Measurements from ENCODE around the gene NLRP9. TPM values are rescaled to one million over a fixed set of nuclear protein-coding genes. Genes with fewer than 3 reads are reported as not detected.
A peak's percentile ranks its signal among the peaks of the same experiment; 100 is the strongest.

NLRP9 gene
- total and polyA plus RNA-seq, 5 donors: not detected

DNA sequence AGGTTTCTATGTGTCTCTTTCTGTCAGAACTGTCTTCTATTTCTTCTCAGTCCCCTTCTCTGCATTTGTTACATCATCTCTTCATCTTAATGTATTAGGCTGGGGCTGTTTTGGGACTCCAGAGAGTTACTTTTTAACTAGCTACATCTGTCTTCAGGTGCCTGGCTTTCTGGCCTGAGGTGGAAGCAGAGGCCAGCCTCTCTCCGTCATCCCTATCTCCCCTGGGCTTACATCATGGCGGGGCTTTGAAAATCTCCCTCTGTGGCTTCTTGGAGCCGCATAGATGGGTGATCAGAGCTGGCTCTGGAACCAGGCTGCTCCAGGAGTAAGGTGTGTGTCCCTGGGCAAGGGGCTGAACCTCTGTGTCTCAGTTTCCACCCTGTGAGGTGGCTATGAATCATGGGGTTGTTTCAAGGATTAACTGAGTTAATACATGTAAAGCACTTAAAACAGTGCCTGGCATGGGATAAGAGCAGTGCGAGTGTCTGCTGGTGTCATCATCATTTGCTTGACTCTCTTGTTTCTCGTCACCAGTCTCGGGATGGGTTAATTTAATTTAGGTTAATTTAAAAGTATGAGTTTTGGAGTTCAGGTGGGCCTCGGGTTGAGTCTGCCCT, 61.2 kb downstream of the NLRP9 start:
- H3K9me3 ChIP-seq (ENCODE audit: control insufficient read depth, low read length): no peaks in the 10 kb centered on the region
- H3K4me1 ChIP-seq (ENCODE audit: control insufficient read depth, insufficient read depth, low read length): peaks cover 5% of the 10 kb centered on the region
- H3K27me3 ChIP-seq (ENCODE audit: control insufficient read depth, insufficient read depth): no peaks in the 10 kb centered on the region
- peak overlapping the region; percentile 79 for H3K4me3 ChIP-seq (ENCODE audit: low read length)
- 69% methylated on average over 7 of the region's 7 CpGs for WGBS
- no peak for ATAC-seq
- H3K27ac ChIP-seq (ENCODE audit: low read length): peak overlapping the region; percentile 59
- DNase-seq: peak in 1 of 3 donors; percentile 2
- intact Hi-C loops (cut with DNase I): no loop called here

DNA sequence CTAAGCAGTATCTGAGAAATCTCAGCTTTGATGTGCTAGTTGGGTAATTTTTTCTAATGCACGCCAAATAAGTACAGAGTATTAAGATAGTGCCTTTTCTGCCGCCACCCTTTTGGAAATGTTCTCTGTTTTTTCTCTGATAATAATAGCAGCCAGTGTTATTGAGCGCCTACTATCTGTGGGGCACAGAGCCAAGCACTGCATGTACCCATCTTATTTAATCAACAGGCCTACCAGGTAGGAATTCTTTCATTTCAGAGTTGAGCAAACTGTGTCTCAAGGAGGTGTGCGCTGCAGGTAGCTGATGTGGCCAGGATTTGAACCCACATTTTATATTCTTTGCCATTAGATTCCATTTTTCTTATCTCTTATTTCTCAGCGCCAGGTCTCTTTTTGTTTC, 61.8 kb downstream of the NLRP9 start:
- Histone ChIP-seq H3K27ac (ENCODE audit: low read length) (peak overlapping the region; percentile 59), H3K4me3 (ENCODE audit: low read length) (peak overlapping the region; percentile 79), H3K9me3 (ENCODE audit: control insufficient read depth, low read length) (no peaks in the 10 kb centered on the region), H3K4me1 (ENCODE audit: control insufficient read depth, insufficient read depth, low read length) (peaks cover 5% of the 10 kb centered on the region), H3K27me3 (ENCODE audit: control insufficient read depth, insufficient read depth) (no peaks in the 10 kb centered on the region)
- 41% methylated on average over 5 of the region's 5 CpGs for WGBS
- ATAC-seq (no peak), DNase-seq (peak in 2 of 3 donors; percentile 42 to 76)
- intact Hi-C loops (cut with DNase I): no loop called here

DNA sequence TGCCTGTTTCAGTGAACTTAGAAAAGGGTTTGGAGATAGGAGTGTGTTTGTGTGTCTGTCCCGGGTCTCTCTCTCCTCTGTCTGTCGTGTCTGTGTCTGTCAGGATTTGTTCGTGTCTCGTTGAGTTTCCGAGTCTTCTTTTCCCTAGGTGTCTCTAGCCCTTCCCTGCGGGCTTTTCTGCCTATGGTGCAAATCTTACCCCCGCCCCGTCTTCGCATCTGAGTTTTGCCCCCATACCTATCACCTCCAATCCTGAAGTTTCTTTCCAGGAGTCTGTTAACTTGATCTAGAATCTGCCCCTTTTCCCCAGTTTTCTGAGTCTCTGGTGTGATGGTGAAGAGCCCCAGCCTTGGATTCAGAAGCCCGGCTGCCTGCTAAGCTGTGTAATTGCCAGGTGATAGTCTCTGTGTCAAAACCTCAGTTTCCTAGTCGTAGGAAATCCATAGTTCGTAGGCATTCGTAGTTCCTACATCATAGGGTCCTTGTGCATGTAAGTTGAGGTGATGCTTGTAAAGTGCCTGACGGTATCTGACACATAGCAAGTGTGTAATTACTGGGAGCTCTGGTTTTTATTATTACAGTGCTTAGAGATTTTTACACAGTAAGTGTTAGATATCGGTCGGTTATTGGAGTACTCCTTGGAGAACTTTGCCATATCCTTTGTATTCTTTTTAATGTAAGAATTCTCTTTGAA, 62.4 kb downstream of the NLRP9 start:
- ATAC-seq (no peak), DNase-seq (peak in 1 of 3 donors; percentile 14)
- H3K4me3 ChIP-seq (ENCODE audit: low read length): peak overlapping the region; percentile 79
- H3K27me3 ChIP-seq (ENCODE audit: control insufficient read depth, insufficient read depth): no peaks in the 10 kb centered on the region
- peak overlapping the region; percentile 84 for H3K27ac ChIP-seq (ENCODE audit: low read length)
- intact Hi-C loops (cut with DNase I): no loop called here
- H3K9me3 ChIP-seq (ENCODE audit: control insufficient read depth, low read length): no peaks in the 10 kb centered on the region
- 9% methylated on average over 16 of the region's 16 CpGs for WGBS
- peaks cover 5% of the 10 kb centered on the region for H3K4me1 ChIP-seq (ENCODE audit: control insufficient read depth, insufficient read depth, low read length)

DNA sequence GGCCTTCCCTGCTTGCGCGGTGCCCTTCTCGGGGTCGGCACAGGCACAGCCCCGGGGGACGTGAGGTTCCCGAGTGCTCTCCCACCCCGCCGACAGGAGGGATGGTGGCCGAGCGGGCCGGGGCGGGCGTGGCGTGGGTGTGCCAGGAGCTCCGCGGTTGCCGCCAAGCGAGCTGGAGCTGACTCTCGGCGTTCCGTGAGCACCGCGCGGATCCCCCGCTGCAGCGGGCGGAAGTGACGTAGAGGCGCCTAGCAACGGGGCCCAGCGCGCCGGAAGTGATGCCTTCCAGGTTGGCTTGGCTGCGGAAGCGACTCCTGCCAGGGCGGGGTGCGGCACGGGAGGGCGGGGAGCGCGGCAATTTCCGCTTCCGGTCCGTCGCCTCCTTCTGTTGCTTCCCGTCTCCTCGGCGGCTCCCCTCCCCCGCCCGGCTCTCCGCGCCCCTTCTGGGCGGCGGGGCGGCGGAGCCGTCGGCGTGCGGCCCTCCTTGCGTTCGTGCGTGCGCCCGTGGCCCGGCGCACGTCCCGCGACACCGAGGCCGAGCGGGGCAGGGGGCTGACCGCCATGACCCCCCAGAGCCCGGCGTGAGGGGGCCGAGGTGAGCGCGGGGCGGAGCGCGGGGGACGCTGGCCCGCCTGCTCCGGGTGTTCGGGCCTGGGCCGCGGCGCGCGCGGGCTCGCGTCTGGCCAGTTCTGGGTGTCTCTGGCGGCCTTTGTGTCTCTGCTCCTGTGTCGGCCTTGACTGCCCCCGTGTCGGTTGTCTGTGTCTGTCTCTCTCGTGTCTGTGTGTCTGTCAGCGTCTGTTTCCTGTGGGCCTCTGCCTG, 63.2 kb downstream of the NLRP9 start, which contains the start of gene EPN1:
EPN1 (plus strand) TSS at position 386 of the 820 bp plus-strand sequence. CDS start 3,402 bp downstream, outside the sequence.
- intact Hi-C loops (cut with DNase I): no loop called here

DNA sequence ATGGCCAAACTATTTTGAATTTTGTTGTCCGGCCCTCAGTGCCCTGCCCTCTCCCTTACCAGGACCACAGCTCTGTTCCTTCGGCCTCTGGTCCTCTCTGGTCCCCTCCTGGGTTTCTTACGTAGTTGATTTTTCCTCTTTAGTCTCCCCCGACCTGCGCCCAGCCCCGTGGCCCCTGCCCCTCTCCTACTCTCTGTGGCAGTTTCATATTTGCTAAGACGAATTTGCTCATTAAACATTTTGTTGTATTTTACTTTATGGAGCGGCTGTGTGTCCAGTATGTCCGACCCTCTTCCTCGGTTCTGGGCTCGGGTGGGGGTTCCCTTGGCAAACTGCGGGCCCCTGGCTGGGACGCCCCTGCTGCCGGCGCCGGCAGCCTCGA, 63.8 kb downstream of the NLRP9 start:
- DNase-seq: no peak
- peak in 1 of 2 donors; percentile 2 for ATAC-seq
- intact Hi-C loops (cut with DNase I): no loop called here
- Histone ChIP-seq H3K9me3 (ENCODE audit: control insufficient read depth, low read length) (no peaks in the 10 kb centered on the region), H3K27me3 (ENCODE audit: control insufficient read depth, insufficient read depth) (no peaks in the 10 kb centered on the region), H3K4me1 (ENCODE audit: control insufficient read depth, insufficient read depth, low read length) (peaks cover 5% of the 10 kb centered on the region), H3K4me3 (ENCODE audit: low read length) (peak overlapping the region; percentile 17), H3K27ac (ENCODE audit: low read length) (peak overlapping the region; percentile 9)
- WGBS: 23% methylated on average over 17 of the region's 17 CpGs

More for the DNA sequence above, 63.2 kb downstream of the NLRP9 start, which contains the start of gene EPN1:
- peaks cover 5% of the 10 kb centered on the region for H3K4me1 ChIP-seq (ENCODE audit: control insufficient read depth, insufficient read depth, low read length)
- under 1% methylated on average over 101 of the region's 101 CpGs for WGBS
- DNase-seq (peak; percentile 97 to 99 (median 98)), ATAC-seq (peak; percentile 90 to 94)
- H3K9me3 ChIP-seq (ENCODE audit: control insufficient read depth, low read length): no peaks in the 10 kb centered on the region
- peak within 1 kb of the TSS; percentile 79 for H3K4me3 ChIP-seq (ENCODE audit: low read length)
- no peaks in the 10 kb centered on the region for H3K27me3 ChIP-seq (ENCODE audit: control insufficient read depth, insufficient read depth)
- H3K27ac ChIP-seq (ENCODE audit: low read length): peak within 1 kb of the TSS; percentile 84

DNA sequence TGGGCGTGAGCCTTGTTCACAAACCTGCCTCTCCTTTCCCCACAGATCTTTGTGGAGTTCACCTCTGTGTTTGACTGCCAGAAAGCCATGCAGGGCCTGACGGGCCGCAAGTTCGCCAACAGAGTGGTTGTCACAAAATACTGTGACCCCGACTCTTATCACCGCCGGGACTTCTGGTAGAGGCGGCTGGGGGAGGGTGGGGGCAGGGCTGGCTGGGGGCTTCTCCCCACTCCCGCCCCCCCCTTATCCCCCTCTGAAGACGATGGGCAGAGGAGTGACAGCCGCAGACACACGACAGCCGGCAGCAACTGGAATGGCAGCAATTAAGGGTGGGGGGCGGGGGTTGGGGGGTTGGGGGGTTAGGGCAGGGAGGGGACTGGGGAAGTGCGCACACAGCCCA, 64.3 kb downstream of the NLRP9 start:
- 70% methylated on average over 15 of the region's 15 CpGs for WGBS
- Histone ChIP-seq H3K27ac (ENCODE audit: low read length) (no peak overlapping the region), H3K4me3 (ENCODE audit: low read length) (no peak overlapping the region)

DNA sequence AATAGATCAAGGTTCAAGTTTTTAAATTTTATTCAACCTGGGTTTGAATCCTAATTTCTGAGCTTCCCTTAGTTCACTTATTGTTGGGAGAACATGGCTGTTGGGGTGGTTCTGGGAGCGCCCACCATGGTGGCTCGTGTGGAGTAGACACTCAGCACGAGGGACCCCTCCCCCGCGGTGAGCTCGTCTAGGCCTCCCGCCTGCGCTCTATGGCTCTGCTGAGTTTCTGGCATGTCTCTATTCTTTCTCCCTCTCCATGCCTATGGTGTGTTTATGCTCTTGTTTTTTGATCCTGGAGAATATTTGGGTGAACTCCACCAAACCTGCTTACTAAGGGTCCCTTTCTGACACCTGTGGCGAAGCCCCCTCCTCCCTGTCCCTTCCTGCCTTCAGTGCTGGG, 64.7 kb downstream of the NLRP9 start:
- DNase-seq (peak in 1 of 3 donors; percentile 39), ATAC-seq (no peak)
- H3K9me3 ChIP-seq (ENCODE audit: control insufficient read depth, low read length): no peaks in the 10 kb centered on the region
- H3K4me3 ChIP-seq (ENCODE audit: low read length): no peak overlapping the region
- intact Hi-C loops (cut with DNase I): no loop called here
- peaks cover 5% of the 10 kb centered on the region for H3K4me1 ChIP-seq (ENCODE audit: control insufficient read depth, insufficient read depth, low read length)
- no peaks in the 10 kb centered on the region for H3K27me3 ChIP-seq (ENCODE audit: control insufficient read depth, insufficient read depth)
- WGBS: 75% methylated on average over 9 of the region's 9 CpGs
- no peak overlapping the region for H3K27ac ChIP-seq (ENCODE audit: low read length)

More for the DNA sequence above, 64.3 kb downstream of the NLRP9 start:
- H3K27me3 ChIP-seq (ENCODE audit: control insufficient read depth, insufficient read depth): no peaks in the 10 kb centered on the region
- peak in 1 of 3 donors; percentile 46 for DNase-seq
- no peak for ATAC-seq
- H3K4me1 ChIP-seq (ENCODE audit: control insufficient read depth, insufficient read depth, low read length): peaks cover 5% of the 10 kb centered on the region
- intact Hi-C loops (cut with DNase I): no loop called here
- no peaks in the 10 kb centered on the region for H3K9me3 ChIP-seq (ENCODE audit: control insufficient read depth, low read length)

DNA sequence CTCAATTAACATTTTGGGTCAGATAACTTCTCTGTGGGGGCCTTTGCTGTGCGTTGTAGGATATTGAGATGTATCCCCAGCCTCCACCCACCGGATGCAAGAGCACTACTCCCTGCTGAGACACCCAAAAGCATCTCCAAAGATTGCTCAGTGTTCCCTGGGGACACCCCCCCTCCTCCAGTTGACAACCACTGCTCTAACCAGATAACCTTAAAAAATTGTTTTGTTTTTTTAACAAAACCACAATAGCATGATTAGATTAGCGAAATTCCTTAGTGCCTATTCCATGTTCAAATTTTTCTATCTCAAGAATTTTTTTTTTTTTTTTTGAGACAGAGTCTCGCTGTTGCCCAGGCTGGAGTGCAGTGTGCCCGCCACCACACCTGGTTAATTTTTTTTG, 65.8 kb downstream of the NLRP9 start:
- Histone ChIP-seq H3K27ac (ENCODE audit: low read length) (no peak overlapping the region), H3K4me3 (ENCODE audit: low read length) (no peak overlapping the region), H3K9me3 (ENCODE audit: control insufficient read depth, low read length) (no peaks in the 10 kb centered on the region), H3K27me3 (ENCODE audit: control insufficient read depth, insufficient read depth) (no peaks in the 10 kb centered on the region), H3K4me1 (ENCODE audit: control insufficient read depth, insufficient read depth, low read length) (peaks cover 2% of the 10 kb centered on the region)
- WGBS: 82% methylated on average over 5 of the region's 5 CpGs
- peak in 1 of 3 donors; percentile 19 for DNase-seq
- intact Hi-C loops (cut with DNase I): no loop called here
- no peak for ATAC-seq

DNA sequence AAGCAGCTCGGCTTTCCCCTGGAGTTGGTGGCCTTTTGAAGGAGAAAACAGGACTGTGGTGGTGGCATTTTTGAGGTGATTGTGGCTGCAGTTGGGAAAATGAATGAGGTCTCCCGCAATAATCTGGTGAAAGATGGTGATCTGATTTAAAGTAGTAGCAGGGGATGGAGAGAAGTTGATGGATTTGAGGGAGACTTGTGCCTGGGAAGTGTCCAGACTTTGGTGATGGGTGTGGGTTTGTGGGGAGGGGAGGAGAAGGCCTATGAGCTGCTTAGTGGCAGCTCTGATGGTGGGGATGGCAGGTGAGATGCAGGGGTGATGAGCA, 67.2 kb downstream of the NLRP9 start:
- no peaks in the 10 kb centered on the region for H3K4me1 ChIP-seq (ENCODE audit: control insufficient read depth, insufficient read depth, low read length)
- intact Hi-C loops (cut with DNase I): no loop called here
- 60% methylated on average over 2 of the region's 2 CpGs for WGBS
- H3K27me3 ChIP-seq (ENCODE audit: control insufficient read depth, insufficient read depth): no peaks in the 10 kb centered on the region
- ATAC-seq (no peak), DNase-seq (peak in 1 of 3 donors; percentile 14)
- no peak overlapping the region for H3K4me3 ChIP-seq (ENCODE audit: low read length)
- no peaks in the 10 kb centered on the region for H3K9me3 ChIP-seq (ENCODE audit: control insufficient read depth, low read length)
- H3K27ac ChIP-seq (ENCODE audit: low read length): no peak overlapping the region

DNA sequence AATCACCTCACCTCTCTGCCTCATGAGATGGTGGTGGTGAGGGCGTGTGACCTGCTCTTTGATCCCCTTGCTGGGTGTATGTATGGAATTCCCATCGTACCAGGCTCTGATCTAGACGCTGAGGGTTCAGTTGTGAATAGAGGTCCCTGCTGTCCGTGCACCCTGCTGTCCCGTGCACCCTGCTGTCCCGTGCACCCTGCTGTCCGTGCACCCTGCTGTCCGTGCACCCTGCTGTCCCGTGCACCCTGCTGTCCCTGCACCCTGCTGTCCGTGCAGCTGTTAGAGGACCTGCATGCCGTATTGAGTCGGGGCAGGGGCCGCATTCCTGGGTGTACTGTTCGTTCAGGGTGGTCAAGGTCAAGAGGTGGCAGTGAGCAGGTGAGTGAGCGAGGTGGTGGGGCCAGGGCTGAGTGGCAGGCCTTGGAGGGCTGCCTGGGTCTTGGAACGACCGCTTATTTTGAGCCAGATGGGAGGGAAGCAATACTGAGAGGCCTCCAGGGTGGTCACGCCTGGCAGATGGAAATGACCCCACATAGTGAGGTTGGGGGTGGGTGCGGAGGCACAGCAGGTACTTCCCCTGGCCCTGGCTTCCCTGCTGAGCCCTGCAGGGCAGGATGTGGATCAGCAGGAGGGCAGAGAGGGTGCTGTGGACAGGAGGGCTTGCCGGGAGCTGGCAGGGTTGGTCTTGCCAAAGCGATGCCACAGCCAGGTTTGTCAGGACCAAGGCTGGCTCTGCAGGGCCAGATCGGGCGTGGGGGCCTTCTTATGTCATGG, 67.7 kb downstream of the NLRP9 start:
- intact Hi-C loops (cut with DNase I): no loop called here

More for the DNA sequence above, 67.7 kb downstream of the NLRP9 start:
- Histone ChIP-seq H3K4me1 (ENCODE audit: control insufficient read depth, insufficient read depth, low read length) (no peaks in the 10 kb centered on the region), H3K4me3 (ENCODE audit: low read length) (no peak overlapping the region), H3K9me3 (ENCODE audit: control insufficient read depth, low read length) (no peaks in the 10 kb centered on the region), H3K27me3 (ENCODE audit: control insufficient read depth, insufficient read depth) (no peaks in the 10 kb centered on the region), H3K27ac (ENCODE audit: low read length) (no peak overlapping the region)
- ATAC-seq: peak in 1 of 2 donors; percentile 35
- peak in 1 of 3 donors; percentile 81 for DNase-seq
- 73% methylated on average over 23 of the region's 23 CpGs for WGBS
